Activated T-cell treated with anti-CD3 and anti-CD28 coated beads, Interleukin-2, amount 50 U/mL, for 72 hours (primary cell): ENCODE data around the gene FAF1. TPM values are rescaled to one million over a fixed set of nuclear protein-coding genes. Genes with fewer than 3 reads are reported as not detected.
"Not testable (repeated sequence)": the region's sequence is repeated elsewhere in the genome, so short reads cannot be mapped to it uniquely, and the experiment has no call there.

Experiments
- ATAC-seq, 2 donors: fragments of 150-1000 bp; cut with Tn5 transposase; replicated peaks in 1 of 2; 2 replicates each; pipeline ENCODE4 v1.10.0; 2021; ENCODE audit warnings: moderate library complexity in 2 of 2, mild to moderate bottlenecking in 1 of 2
- DNase-seq, 2 donors: peaks; one replicate each; pipeline ENCODE4 v3.0.0; 2021 to 2022; ENCODE audit warnings: mixed read lengths in 1 of 2
- H3K27ac Mint-ChIP-seq: one replicate; pipeline ENCODE4 v1.8.0; 2022; ENCODE audit warnings: mild to moderate bottlenecking, moderate library complexity, mixed read lengths
- H3K27me3 Mint-ChIP-seq: one replicate; pipeline ENCODE4 v1.8.0; 2022; ENCODE audit warnings: low read depth, mixed read lengths
- H3K36me3 Mint-ChIP-seq, 2 donors: one replicate each; pipeline ENCODE4 v1.8.0; 2022; ENCODE audit warnings: mixed read lengths in 2 of 2, mild to moderate bottlenecking in 1 of 2; ENCODE audit not compliant: insufficient read depth in 2 of 2
- H3K4me1 Mint-ChIP-seq: one replicate; pipeline ENCODE4 v1.8.0; 2022; ENCODE audit warnings: low read depth, mixed read lengths
- H3K4me3 Mint-ChIP-seq, 2 donors: one replicate each; pipeline ENCODE4 v1.8.0; 2022; ENCODE audit warnings: mild to moderate bottlenecking in 2 of 2, mixed read lengths in 2 of 2, moderate library complexity in 2 of 2
- H3K9me3 Mint-ChIP-seq, 2 donors: one replicate each; pipeline ENCODE4 v1.8.0; 2022; ENCODE audit warnings: mixed read lengths in 2 of 2
- total RNA-seq, 2 donors: library from RNA; stranded (reverse); gene quantifications; one replicate each; pipeline ENCODE4 v1.2.3, GENCODE V29; 2022

FAF1 gene
- total RNA-seq, 2 donors from 2014 or later: 65.7 to 83.0 TPM

DNA sequence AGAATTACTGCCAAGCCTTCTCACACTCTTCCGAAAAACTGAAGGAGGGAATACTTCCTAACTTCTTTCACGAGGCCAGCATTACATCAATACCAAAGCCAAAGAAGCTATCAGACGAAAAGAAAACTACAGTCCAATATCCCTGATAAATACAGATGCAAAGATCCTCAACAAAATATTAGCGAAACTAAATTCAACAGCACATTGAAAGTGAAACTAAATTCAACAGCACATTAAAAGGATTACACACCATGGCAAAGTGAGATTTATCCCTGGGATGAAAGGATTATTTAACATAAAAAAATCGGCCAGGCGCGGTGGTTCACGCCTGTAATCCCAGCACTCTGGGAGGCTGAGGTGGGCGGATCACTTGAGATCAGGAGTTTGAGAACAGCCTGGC lies 176.8 kb downstream of the FAF1 start:
- DNase-seq (no peak), ATAC-seq (no peak)
- no peak overlapping the region for H3K27ac Mint-ChIP-seq
- H3K27me3 Mint-ChIP-seq: no peaks in the 10 kb centered on the region
- no peaks in the 10 kb centered on the region for H3K9me3 Mint-ChIP-seq
- peaks cover 6% of the 10 kb centered on the region for H3K4me1 Mint-ChIP-seq
- H3K4me3 Mint-ChIP-seq: no peak overlapping the region
- H3K36me3 Mint-ChIP-seq: no peaks in the 10 kb centered on the region

DNA sequence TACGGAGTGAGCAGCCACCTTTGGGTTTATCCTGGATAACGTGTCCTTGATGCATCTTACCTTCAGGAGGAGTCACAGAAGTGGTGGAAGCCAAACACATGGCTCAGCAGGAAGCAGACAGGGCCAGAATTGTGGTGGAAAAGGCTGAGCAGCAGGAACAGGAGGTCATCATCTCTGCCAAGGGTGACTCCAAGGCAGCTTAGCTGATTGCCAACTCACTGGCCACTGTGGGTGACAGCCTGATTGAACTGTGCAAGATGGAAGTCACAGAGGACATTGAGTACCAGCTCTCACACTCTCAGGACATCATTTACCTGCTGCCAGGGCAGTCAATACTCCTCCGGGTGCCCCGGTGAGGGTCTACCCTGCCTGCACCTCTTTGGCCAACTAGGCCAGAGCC lies 179.3 kb downstream of the FAF1 start:
- Mint-ChIP-seq H3K36me3 (no peaks in the 10 kb centered on the region), H3K4me3 (no peak overlapping the region), H3K4me1 (peaks cover 6% of the 10 kb centered on the region), H3K27ac (no peak overlapping the region), H3K9me3 (no peaks in the 10 kb centered on the region), H3K27me3 (no peaks in the 10 kb centered on the region)
- DNase-seq (no peak), ATAC-seq (no peak)

- H3K4me1 Mint-ChIP-seq: peaks cover 6% of the 10 kb centered on the region
- no peak for ATAC-seq
- no peaks in the 10 kb centered on the region for H3K9me3 Mint-ChIP-seq
- H3K36me3 Mint-ChIP-seq: no peaks in the 10 kb centered on the region
- DNase-seq: no peak
- no peaks in the 10 kb centered on the region for H3K27me3 Mint-ChIP-seq
- H3K4me3 Mint-ChIP-seq: no peak overlapping the region
- peak overlapping the region; percentile 35 for H3K27ac Mint-ChIP-seq
Measured at GRCh38 chr1:50779801-50780200, 180.3 kb downstream of the FAF1 start.

DNA sequence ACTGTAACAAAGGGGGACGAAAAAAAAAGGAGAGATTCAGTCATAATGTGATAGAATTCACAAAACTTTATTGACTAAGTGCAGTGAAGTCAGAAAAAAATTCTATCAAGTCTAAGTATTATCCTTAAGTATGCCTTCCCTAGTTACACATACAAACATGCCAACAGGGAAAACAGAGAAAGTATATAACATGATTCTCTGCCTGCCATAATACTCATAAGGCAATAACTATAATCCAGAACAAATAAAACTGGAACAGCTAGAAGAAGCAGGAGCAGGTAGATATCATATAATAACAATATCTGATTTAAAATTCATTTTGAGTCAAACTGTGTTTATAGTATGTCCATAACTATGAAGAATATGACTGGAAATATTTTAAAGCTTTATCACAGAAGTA lies 184.3 kb downstream of the FAF1 start:
- H3K9me3 Mint-ChIP-seq: no peaks in the 10 kb centered on the region
- no peak overlapping the region for H3K4me3 Mint-ChIP-seq
- peaks cover 0 to 3% of the 10 kb centered on the region in 2 donors for H3K36me3 Mint-ChIP-seq
- H3K4me1 Mint-ChIP-seq: no peaks in the 10 kb centered on the region
- no peak for ATAC-seq
- no peak overlapping the region for H3K27ac Mint-ChIP-seq
- no peaks in the 10 kb centered on the region for H3K27me3 Mint-ChIP-seq
- no peak for DNase-seq

DNA sequence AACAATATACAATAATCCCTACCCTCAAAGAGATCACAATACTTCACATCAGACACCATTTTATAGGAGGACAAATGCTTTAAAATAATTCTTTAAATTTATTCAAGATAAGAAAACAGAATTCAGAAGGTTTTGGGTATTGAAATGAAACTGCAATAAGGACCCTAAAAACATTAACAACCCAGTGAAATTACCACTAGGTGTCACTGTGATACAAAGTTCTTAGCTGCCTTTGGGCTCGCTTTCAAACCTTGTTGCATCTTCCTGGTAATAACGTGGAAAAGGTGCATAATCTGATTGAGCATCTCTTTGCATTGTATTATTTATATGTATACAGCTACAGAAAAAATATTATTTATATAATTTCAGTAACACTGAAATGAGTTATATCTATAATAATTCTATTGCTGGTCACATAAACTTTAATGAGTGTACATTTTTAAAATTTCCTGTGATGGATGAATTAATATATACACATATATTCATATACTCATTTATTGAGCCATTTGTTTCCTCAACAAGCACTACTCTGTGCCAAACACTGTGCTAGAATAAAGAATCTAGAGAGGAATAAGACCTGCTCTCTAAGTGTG lies 185.2 kb downstream of the FAF1 start:
- Mint-ChIP-seq H3K27ac (peak overlapping the region; percentile 3), H3K36me3 (peaks cover 0 to 3% of the 10 kb centered on the region in 2 donors), H3K4me3 (no peak overlapping the region), H3K27me3 (no peaks in the 10 kb centered on the region), H3K4me1 (no peaks in the 10 kb centered on the region), H3K9me3 (no peaks in the 10 kb centered on the region)
- no peak for ATAC-seq
- no peak for DNase-seq

GRCh38 chr1:50766688-50767087 lies 193.4 kb downstream of the FAF1 start:
- no peak for DNase-seq
- Mint-ChIP-seq H3K36me3 (peaks cover 3 to 4% of the 10 kb centered on the region in 2 donors), H3K9me3 (peaks cover 2% of the 10 kb centered on the region in 2 donors), H3K27ac (no peak overlapping the region), H3K4me1 (peaks cover 15% of the 10 kb centered on the region), H3K4me3 (no peak overlapping the region), H3K27me3 (no peaks in the 10 kb centered on the region)
- no peak for ATAC-seq

DNA sequence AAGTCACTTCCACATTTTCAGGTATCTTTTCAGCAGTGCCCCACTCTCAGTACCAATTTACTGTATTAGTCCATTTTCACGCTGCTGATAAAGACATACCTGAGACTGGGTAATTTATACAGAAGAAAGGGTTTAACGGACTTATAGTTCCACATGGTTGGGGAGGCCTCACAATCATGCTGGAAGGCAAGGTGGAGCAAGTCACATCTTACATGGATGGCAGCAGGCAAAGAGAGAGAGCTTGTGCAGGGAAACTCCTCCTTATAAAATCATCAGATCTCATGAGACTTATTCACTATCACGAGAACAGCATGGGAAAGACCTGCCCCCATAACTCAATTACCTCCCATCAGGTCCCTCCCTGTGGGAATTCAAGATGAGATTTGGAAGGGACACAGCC lies 203.5 kb downstream of the FAF1 start:
- not testable (repeated sequence) for H3K27me3 Mint-ChIP-seq, ATAC-seq, H3K4me3 Mint-ChIP-seq, DNase-seq, H3K4me1 Mint-ChIP-seq, H3K27ac Mint-ChIP-seq
- peaks cover 14 to 32% of the 10 kb centered on the region in 2 donors for H3K36me3 Mint-ChIP-seq
- peaks cover 11 to 16% of the 10 kb centered on the region in 2 donors for H3K9me3 Mint-ChIP-seq

DNA sequence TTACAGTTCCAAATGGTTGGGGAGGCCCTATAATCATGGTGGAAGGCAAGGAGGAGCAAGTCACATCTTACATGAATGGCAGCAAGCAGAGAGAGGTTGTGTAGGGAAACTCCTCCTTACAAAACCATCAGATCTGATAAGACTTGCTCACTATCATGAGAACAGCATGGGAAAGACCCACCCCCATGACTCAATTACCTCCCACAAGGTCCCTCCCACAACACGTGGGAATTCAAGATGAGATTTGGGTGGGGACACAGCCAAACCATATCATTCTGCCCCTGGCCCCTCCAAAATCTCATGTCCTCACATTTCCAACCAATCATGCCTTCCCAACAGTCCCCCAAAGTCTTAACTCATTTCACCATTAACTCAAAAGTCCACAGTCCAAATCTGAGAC lies 205.3 kb downstream of the FAF1 start:
- H3K9me3 Mint-ChIP-seq: peaks cover 8 to 11% of the 10 kb centered on the region in 2 donors
- DNase-seq, H3K27ac Mint-ChIP-seq, H3K4me1 Mint-ChIP-seq, ATAC-seq, H3K4me3 Mint-ChIP-seq, H3K27me3 Mint-ChIP-seq: not testable (repeated sequence)
- H3K36me3 Mint-ChIP-seq: peaks cover 9 to 26% of the 10 kb centered on the region in 2 donors

- Mint-ChIP-seq H3K4me1 (no peaks in the 10 kb centered on the region), H3K9me3 (peaks cover 2% of the 10 kb centered on the region in 2 donors), H3K4me3 (no peak overlapping the region), H3K27ac (no peak overlapping the region), H3K36me3 (peaks cover 1 to 7% of the 10 kb centered on the region in 2 donors), H3K27me3 (no peaks in the 10 kb centered on the region)
- no peak for DNase-seq
- ATAC-seq: no peak
Measured at GRCh38 chr1:50750021-50750619, 209.9 kb downstream of the FAF1 start.

DNA sequence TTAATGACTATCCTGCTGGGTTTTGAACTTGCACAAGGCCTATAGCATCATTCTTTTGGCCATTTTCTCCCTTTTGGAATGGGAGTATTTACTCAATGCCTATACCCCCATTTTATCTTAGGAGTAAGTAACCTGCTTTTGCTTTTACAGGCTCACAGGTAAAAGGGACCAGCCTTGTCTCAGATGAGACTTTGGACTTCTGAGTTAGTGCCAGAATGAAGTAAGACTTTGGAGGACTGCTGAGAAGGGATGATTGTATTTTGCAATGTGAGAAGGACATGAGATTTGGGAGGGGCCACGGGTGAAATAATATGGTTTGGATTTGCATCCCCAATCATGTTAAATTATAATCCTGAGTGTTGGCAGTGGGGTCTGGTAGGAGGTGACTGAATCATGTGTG lies 212.7 kb downstream of the FAF1 start:
- Mint-ChIP-seq H3K4me1 (no peaks in the 10 kb centered on the region), H3K36me3 (peaks cover 1 to 5% of the 10 kb centered on the region in 2 donors), H3K27ac (no peak overlapping the region), H3K9me3 (no peaks in the 10 kb centered on the region), H3K27me3 (no peaks in the 10 kb centered on the region), H3K4me3 (no peak overlapping the region)
- DNase-seq (no peak), ATAC-seq (no peak)

DNA sequence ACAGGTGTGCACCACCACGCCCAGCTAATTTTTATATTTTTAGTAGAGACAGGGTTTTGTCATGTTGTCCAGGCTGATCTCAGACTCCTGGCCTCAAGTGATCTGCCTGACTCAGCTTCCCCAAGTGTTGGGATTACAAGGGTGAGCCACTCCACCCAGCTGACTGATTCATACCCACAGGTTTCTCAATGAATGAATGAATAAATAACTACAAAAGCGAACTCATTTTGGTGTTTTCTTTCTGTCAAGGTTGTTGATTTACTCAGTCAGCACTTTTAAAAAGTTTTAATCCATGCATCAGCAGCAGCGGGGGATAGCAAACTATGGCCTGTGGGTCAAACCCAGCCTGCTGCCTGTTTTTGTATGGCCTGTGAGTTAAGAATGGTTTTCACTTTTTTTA lies 217.5 kb downstream of the FAF1 start:
- H3K4me1 Mint-ChIP-seq: peaks cover 10% of the 10 kb centered on the region
- DNase-seq (no peak), ATAC-seq (no peak)
- H3K4me3 Mint-ChIP-seq: no peak overlapping the region
- no peaks in the 10 kb centered on the region for H3K9me3 Mint-ChIP-seq
- no peak overlapping the region for H3K27ac Mint-ChIP-seq
- no peaks in the 10 kb centered on the region for H3K27me3 Mint-ChIP-seq
- H3K36me3 Mint-ChIP-seq: peaks cover 3 to 13% of the 10 kb centered on the region in 2 donors

GRCh38 chr1:50739125-50739524 lies 220.9 kb downstream of the FAF1 start:
- no peak overlapping the region for H3K27ac Mint-ChIP-seq
- H3K4me3 Mint-ChIP-seq: no peak overlapping the region
- peaks cover 10% of the 10 kb centered on the region for H3K4me1 Mint-ChIP-seq
- DNase-seq (no peak), ATAC-seq (no peak)
- no peaks in the 10 kb centered on the region for H3K27me3 Mint-ChIP-seq
- no peaks in the 10 kb centered on the region for H3K9me3 Mint-ChIP-seq
- H3K36me3 Mint-ChIP-seq: peaks cover 1 to 13% of the 10 kb centered on the region in 2 donors

GRCh38 chr1:50735443-50735842 lies 224.6 kb downstream of the FAF1 start:
- Mint-ChIP-seq H3K4me1 (no peaks in the 10 kb centered on the region), H3K27ac (no peak overlapping the region), H3K9me3 (no peaks in the 10 kb centered on the region), H3K36me3 (peaks cover 0 to 4% of the 10 kb centered on the region in 2 donors), H3K4me3 (no peak overlapping the region), H3K27me3 (no peaks in the 10 kb centered on the region)
- no peak for ATAC-seq
- no peak for DNase-seq

GRCh38 chr1:50727578-50727977 lies 232.5 kb downstream of the FAF1 start:
- not testable (repeated sequence) for H3K9me3 Mint-ChIP-seq, DNase-seq, H3K4me3 Mint-ChIP-seq, H3K4me1 Mint-ChIP-seq, H3K27me3 Mint-ChIP-seq, ATAC-seq, H3K36me3 Mint-ChIP-seq, H3K27ac Mint-ChIP-seq
